Measurements from ENCODE around the gene SBNO2.

Gene SBNO2

DNA sequence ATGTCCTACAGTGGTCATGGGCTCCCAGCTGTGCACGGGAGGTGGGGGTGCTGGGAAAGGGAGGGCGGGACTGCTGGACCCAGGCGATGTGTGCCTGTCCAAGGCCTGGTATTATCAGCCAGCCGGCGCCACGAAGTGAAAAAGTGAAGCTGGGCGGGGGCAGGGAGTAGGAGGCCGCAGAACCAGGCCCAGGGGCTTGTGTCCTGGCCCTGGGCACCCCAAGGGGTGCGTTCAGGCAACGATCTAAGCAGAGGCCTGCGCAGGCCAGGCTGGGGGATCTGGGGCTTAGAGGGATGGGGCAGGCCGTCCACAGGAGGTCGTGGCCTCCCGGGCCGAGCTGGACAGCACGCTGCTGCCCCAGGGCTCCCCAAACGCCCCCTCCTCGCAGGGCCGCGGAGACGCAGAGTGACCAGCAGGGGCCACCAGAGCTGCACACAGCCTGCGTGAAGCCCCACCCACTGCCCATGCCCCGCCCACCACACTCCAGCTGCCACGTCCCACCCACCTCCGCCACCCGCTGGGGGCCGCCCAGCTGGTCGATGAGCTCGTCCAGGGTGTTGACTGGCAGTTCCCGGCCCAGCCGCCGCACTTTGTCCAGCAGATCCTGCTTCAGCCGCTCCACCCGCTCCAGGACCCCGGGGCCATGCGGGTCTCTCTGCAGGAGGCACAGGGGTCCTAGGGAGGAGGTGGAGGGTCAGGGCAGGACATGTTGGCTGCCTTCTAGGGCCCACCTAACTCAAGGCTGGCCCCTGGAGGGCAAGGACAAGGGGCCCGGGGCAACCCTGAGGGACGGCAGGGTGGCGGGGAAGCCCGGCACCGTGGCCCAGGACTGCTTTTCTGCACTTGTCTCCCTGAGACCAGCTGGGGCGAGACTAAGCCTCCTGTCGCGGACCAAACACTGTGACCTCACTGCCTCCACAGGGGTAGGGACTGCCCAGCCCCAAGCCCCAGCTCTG, 60.8 kb downstream of the SBNO2 start:
- DNase-seq (ENCODE audit: low read depth): peak; percentile 92
- H3K4me3 ChIP-seq (ENCODE audit: low read length): no peak overlapping the region
- TF ChIP-seq, protein P1, sequence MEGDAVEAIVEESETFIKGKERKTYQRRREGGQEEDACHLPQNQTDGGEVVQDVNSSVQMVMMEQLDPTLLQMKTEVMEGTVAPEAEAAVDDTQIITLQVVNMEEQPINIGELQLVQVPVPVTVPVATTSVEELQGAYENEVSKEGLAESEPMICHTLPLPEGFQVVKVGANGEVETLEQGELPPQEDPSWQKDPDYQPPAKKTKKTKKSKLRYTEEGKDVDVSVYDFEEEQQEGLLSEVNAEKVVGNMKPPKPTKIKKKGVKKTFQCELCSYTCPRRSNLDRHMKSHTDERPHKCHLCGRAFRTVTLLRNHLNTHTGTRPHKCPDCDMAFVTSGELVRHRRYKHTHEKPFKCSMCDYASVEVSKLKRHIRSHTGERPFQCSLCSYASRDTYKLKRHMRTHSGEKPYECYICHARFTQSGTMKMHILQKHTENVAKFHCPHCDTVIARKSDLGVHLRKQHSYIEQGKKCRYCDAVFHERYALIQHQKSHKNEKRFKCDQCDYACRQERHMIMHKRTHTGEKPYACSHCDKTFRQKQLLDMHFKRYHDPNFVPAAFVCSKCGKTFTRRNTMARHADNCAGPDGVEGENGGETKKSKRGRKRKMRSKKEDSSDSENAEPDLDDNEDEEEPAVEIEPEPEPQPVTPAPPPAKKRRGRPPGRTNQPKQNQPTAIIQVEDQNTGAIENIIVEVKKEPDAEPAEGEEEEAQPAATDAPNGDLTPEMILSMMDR (IDR thresholded peaks at IDR 0.05; ENCODE audit: insufficient read depth, low read depth, low read length, missing control alignments): peak; percentile 71

DNA sequence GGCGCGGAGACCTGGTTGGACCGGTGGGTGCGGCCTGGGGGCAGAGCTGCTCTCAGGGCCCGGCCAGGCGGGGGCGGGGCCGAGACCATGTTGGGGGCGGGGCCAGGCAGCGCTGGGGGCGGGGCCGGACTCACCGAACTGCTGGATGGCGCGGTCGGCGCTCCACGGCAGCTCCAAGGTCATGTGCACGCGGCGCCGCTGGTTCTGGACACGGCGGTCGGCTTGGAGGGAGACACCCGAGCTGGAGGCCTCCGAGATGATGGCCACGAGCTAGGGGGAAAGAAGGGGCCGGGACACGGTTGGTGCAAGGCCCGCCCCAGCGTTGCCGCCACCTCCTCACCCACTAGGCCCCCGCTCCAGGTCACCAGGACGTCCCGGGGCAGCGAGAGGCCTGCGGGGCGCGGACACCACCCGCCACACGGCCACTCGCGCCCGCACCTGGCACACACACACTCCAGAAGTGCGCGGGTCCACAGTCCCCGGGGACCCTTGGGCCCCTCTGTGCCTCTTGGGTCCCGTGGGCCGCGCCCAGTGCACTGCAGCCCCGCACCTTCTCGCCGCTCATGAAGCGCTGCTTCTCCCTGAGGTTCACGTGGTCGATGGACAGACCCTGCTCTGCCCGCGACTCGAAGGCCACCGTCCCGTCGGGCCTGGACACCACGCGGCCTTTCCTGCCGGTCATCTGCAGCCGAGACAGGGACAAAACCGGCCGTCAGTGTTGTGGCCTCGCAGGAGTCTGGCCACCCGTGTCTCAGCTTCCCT, 61.6 kb downstream of the SBNO2 start:
- H3K4me3 ChIP-seq (ENCODE audit: low read length): no peak overlapping the region
- DNase-seq (ENCODE audit: low read depth): peak; percentile 80
- TF ChIP-seq, protein P1 (IDR thresholded peaks at IDR 0.05; ENCODE audit: insufficient read depth, low read depth, low read length, missing control alignments): no peak

DNA sequence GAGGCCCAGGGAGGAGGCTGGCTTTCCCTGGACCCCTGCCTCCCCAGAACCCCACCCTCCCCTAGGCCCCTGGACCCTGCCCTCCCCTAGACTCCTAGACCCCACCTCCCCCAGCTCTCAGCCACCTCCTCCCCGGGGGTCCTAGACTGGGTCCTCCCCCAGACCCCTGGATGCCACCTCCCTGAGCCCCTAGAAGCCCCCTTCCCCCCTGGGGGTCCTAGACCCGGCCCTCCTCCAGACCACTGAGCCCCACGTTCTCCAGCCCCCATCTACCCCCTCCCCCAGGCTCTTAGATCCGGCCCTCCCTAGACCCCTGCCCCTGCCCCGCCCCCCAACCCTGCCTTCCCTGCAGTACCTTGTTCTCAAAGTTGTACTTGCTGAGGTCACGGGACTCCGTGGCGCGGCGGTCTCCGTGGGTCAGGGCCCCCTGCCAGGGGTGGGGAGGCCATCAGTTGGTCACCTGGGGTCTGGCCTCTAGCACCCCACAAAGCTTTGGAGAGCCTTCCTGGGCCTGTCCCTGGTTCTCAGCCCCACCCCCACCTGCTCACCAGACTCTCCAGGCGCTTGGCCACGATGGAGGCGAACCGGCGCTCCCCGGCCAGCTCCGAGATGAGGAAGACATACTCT, 62.3 kb downstream of the SBNO2 start:
- TF ChIP-seq, protein P1 (IDR thresholded peaks at IDR 0.05; ENCODE audit: insufficient read depth, low read depth, low read length, missing control alignments): no peak
- no peak overlapping the region for H3K4me3 ChIP-seq (ENCODE audit: low read length)
- DNase-seq (ENCODE audit: low read depth): no peak

DNA sequence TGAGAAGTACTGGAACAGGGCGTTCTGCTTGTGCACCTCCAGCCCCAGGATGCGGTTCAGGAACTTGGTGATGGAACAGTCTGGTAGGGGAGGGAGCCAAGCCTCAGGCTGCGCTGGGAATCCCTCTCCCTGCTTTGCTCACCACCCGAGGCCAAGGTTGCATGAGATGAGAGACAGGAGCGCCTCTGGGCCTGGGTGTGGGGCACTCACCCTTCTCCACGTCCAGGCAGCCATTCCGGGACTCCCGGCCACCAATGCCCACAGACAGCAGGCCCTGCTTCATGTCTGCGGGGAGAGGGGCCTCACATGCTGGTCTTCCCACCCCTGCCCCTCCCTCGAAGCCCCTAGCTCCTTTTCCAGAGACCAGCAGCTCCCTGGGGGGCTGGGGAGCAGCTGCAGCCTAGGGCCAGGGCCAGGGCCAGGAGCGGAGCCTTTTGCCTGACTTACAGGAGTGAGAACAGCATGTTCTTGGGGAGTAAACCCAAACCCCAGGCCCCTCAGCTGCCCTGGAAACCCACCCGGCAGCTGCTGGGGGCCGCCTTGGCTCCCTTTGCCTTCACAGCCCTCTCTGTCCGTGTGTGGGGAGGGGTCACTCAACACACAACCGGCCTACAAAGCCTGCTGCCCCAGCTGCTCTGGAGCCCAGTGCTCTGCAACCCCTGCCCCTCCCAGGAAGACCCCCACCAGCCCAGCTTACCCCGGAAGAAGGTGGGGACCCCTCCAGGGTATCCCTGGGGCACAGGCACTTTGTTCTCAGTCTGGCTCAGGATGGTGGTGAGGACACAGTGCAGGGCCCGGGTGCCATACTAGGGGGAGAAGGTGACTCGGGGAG, 63.0 kb downstream of the SBNO2 start:
- TF ChIP-seq, protein P1 (IDR thresholded peaks at IDR 0.05; ENCODE audit: insufficient read depth, low read depth, low read length, missing control alignments): no peak
- no peak for DNase-seq (ENCODE audit: low read depth)
- H3K4me3 ChIP-seq (ENCODE audit: low read length): no peak overlapping the region

DNA sequence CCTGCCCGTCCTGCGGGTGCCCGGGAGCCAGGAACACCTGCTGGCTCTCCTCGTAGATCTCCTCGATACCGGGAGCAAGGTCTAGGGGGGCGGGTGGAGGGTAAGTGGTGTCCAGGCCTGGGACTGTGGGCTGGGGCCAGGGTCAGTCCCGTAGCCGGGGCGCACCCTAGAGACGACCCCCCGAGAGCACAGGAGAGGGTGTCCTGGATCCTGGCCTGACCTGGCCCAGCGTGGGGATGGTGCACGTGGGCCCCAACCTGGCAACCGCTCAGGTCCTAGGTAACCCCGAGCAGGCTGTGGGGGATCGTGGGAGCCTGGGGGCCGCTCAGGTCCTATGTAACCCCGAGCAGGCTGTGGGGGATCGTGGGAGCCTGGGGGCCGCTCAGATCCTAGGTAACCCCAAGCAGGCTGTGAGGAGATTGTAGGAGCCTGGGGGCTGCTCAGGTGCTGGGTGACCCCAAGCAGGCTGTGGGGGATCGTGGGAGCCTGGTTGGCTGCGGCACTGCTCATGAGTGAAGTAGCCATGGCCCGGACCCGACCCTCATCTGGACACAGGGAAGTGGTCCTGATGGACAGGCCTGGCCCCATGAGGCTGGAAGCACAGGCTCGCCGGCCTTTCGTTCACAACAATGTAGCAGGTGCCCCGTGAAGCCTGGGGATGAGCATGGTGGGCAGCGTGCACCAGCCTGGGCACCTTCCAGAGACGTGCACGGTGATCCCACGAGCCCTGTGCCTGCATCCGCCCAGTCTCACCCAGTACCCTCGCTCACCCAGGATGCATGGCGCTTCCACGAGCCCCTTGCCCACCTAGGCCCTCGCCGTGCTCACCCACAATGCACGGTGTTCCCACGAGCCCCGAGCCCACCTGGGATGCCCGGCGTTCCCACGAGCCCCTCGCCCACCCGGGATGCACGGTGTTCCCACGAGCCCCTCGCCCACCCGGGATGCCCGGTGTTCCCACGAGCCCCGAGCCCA, 64.1 kb downstream of the SBNO2 start:
- TF ChIP-seq, protein P1 (IDR thresholded peaks at IDR 0.05; ENCODE audit: insufficient read depth, low read depth, low read length, missing control alignments): no peak
- DNase-seq (ENCODE audit: low read depth): no peak
- H3K4me3 ChIP-seq (ENCODE audit: low read length): no peak overlapping the region
